IPS-20b (cell line): Measurements from ENCODE around the gene COL9A3.

Source experiments
- H3K27ac ChIP-seq: one replicate; pipeline ENCODE4 v1.5.1; 2013; ENCODE audit warnings: low read length
- H3K27me3 ChIP-seq: 2 replicates; pipeline ENCODE4 v1.6.1; 2013; ENCODE audit warnings: mild to moderate bottlenecking, low read length, inconsistent platforms; ENCODE audit not compliant: insufficient read depth
- H3K36me3 ChIP-seq: 2 replicates; pipeline ENCODE4 v1.6.1; 2013; ENCODE audit warnings: low read depth, mild to moderate bottlenecking, inconsistent platforms, low read length, moderate library complexity; ENCODE audit not compliant: insufficient read depth
- H3K4me1 ChIP-seq: 2 replicates; pipeline ENCODE4 v1.6.1; 2013; ENCODE audit warnings: mild to moderate bottlenecking, control low read depth, inconsistent platforms, low read length, moderate library complexity; ENCODE audit not compliant: insufficient read depth
- H3K4me3 ChIP-seq: 2 replicates; pipeline ENCODE4 v1.5.1; 2013; ENCODE audit warnings: mild to moderate bottlenecking, low read length, inconsistent platforms
- H3K9ac ChIP-seq: 2 replicates; pipeline ENCODE4 v1.6.1; 2013; ENCODE audit warnings: low read depth, mild to moderate bottlenecking, inconsistent platforms, low read length, moderate library complexity
- H3K9me3 ChIP-seq: 2 replicates; pipeline ENCODE4 v1.6.1; 2013; ENCODE audit warnings: mild to moderate bottlenecking, low read depth, low read length, inconsistent platforms; ENCODE audit not compliant: insufficient read depth

Gene COL9A3

GRCh38 chr20:62782149-62782892 is 34.5 kb upstream of the COL9A3 start:
- Histone ChIP-seq H3K4me3 (no peak overlapping the region), H3K9ac (no peak overlapping the region), H3K27me3 (no peaks in the 10 kb centered on the region), H3K27ac (no peak overlapping the region), H3K4me1 (no peaks in the 10 kb centered on the region), H3K36me3 (no peaks in the 10 kb centered on the region), H3K9me3 (no peaks in the 10 kb centered on the region)

GRCh38 chr20:62782893-62783278 is 34.0 kb upstream of the COL9A3 start:
- no peak overlapping the region for H3K4me3 ChIP-seq
- H3K9ac ChIP-seq = no peak overlapping the region
- H3K27me3 ChIP-seq = peaks cover 3% of the 10 kb centered on the region; the same call in 1 of the 2 replicates
- H3K36me3 ChIP-seq = no peaks in the 10 kb centered on the region
- H3K9me3 ChIP-seq = no peaks in the 10 kb centered on the region
- H3K4me1 ChIP-seq = no peaks in the 10 kb centered on the region
- H3K27ac ChIP-seq = no peak overlapping the region

GRCh38 chr20:62784497-62784896 is 32.4 kb upstream of the COL9A3 start:
- Histone ChIP-seq H3K27ac (no peak overlapping the region), H3K4me1 (no peaks in the 10 kb centered on the region), H3K27me3 (peaks cover 8% of the 10 kb centered on the region), H3K36me3 (no peaks in the 10 kb centered on the region), H3K4me3 (no peak overlapping the region), H3K9ac (no peak overlapping the region), H3K9me3 (no peaks in the 10 kb centered on the region)

- Histone ChIP-seq H3K27me3 (peaks cover 8% of the 10 kb centered on the region), H3K9ac (no peak overlapping the region), H3K4me3 (no peak overlapping the region), H3K4me1 (no peaks in the 10 kb centered on the region), H3K36me3 (no peaks in the 10 kb centered on the region), H3K27ac (no peak overlapping the region), H3K9me3 (no peaks in the 10 kb centered on the region)
These were observed 31.5 kb upstream of the COL9A3 start for GRCh38 chr20:62785393-62785792.

GRCh38 chr20:62786157-62786556 is 30.7 kb upstream of the COL9A3 start:
- Histone ChIP-seq H3K9ac (no peak overlapping the region), H3K4me3 (no peak overlapping the region), H3K27me3 (peaks cover 8% of the 10 kb centered on the region), H3K4me1 (no peaks in the 10 kb centered on the region), H3K9me3 (no peaks in the 10 kb centered on the region), H3K27ac (no peak overlapping the region), H3K36me3 (no peaks in the 10 kb centered on the region)

GRCh38 chr20:62787321-62787720 is 29.5 kb upstream of the COL9A3 start:
- H3K9me3 ChIP-seq = no peaks in the 10 kb centered on the region
- H3K9ac ChIP-seq = no peak overlapping the region
- no peaks in the 10 kb centered on the region for H3K36me3 ChIP-seq
- H3K4me1 ChIP-seq = no peaks in the 10 kb centered on the region
- no peak overlapping the region for H3K4me3 ChIP-seq
- peaks cover 12% of the 10 kb centered on the region for H3K27me3 ChIP-seq
- H3K27ac ChIP-seq = no peak overlapping the region

GRCh38 chr20:62787866-62788265 is 29.0 kb upstream of the COL9A3 start:
- Histone ChIP-seq H3K4me1 (no peaks in the 10 kb centered on the region), H3K9me3 (no peaks in the 10 kb centered on the region), H3K9ac (no peak overlapping the region)

GRCh38 chr20:62788607-62789006 is 28.2 kb upstream of the COL9A3 start:
- no peaks in the 10 kb centered on the region for H3K36me3 ChIP-seq
- no peaks in the 10 kb centered on the region for H3K9me3 ChIP-seq
- peaks cover under 1% of the 10 kb centered on the region; the same call in 1 of the 2 replicates for H3K4me1 ChIP-seq
- no peak overlapping the region for H3K4me3 ChIP-seq
- peaks cover 24% of the 10 kb centered on the region for H3K27me3 ChIP-seq
- H3K27ac ChIP-seq = no peak overlapping the region
- H3K9ac ChIP-seq = no peak overlapping the region

More at GRCh38 chr20:62787866-62788265, 29.0 kb upstream of the COL9A3 start:
- H3K27me3 ChIP-seq = peaks cover 17% of the 10 kb centered on the region
- H3K4me3 ChIP-seq = no peak overlapping the region
- no peaks in the 10 kb centered on the region for H3K36me3 ChIP-seq
- H3K27ac ChIP-seq = no peak overlapping the region

GRCh38 chr20:62790075-62790474 is 26.8 kb upstream of the COL9A3 start:
- H3K9me3 ChIP-seq = no peaks in the 10 kb centered on the region
- H3K36me3 ChIP-seq = no peaks in the 10 kb centered on the region
- no peak overlapping the region for H3K27ac ChIP-seq
- peaks cover 4% of the 10 kb centered on the region; the same call in 1 of the 2 replicates for H3K4me1 ChIP-seq
- no peak overlapping the region for H3K4me3 ChIP-seq
- no peak overlapping the region for H3K9ac ChIP-seq
- peaks cover 36% of the 10 kb centered on the region for H3K27me3 ChIP-seq

- Histone ChIP-seq H3K27ac (no peak overlapping the region), H3K27me3 (peaks cover 47% of the 10 kb centered on the region), H3K4me1 (peaks cover 4% of the 10 kb centered on the region; the same call in 1 of the 2 replicates), H3K9ac (no peak overlapping the region), H3K36me3 (no peaks in the 10 kb centered on the region), H3K4me3 (peak overlapping the region; percentile 60; the same call in 1 of the 2 replicates), H3K9me3 (no peaks in the 10 kb centered on the region)
These were observed 25.3 kb upstream of the COL9A3 start for GRCh38 chr20:62791301-62792181.

- Histone ChIP-seq H3K9me3 (no peaks in the 10 kb centered on the region), H3K4me1 (peaks cover 4% of the 10 kb centered on the region; the same call in 1 of the 2 replicates), H3K27ac (no peak overlapping the region), H3K4me3 (no peak overlapping the region), H3K9ac (no peak overlapping the region), H3K36me3 (no peaks in the 10 kb centered on the region), H3K27me3 (peaks cover 47% of the 10 kb centered on the region)
These were observed 24.5 kb upstream of the COL9A3 start for GRCh38 chr20:62792182-62792939.
